Lung (tissue), 12 donors: ENCODE results near the gene CAMK1G. TPM values are rescaled to one million over a fixed set of nuclear protein-coding genes. Genes with fewer than 3 reads are reported as not detected.

Experiments used
- ATAC-seq: fragments of 200-7000 bp; cut with Tn5 transposase; one replicate; pipeline ENCODE4 v1.9.1; 2020; ENCODE audit warnings: moderate number of reproducible peaks; ENCODE audit not compliant: insufficient read depth, low FRiP score
- DNase-seq, 3 donors: peaks; one replicate each; pipeline ENCODE4 v3.0.0-alpha.2; 2013 to 2017
- H3K27ac ChIP-seq, 2 donors: one replicate each; pipeline ENCODE4 v1.5.1; 2013; ENCODE audit warnings: mild to moderate bottlenecking in 2 of 2, moderate library complexity in 2 of 2, control low read depth in 1 of 2, inconsistent platforms in 1 of 2, low read depth in 1 of 2, low read length in 1 of 2
- H3K27me3 ChIP-seq, 3 donors: one replicate each; pipeline ENCODE4 v1.5.1; 2013; ENCODE audit warnings: low read length in 2 of 3; ENCODE audit not compliant: control insufficient read depth in 3 of 3, insufficient read depth in 3 of 3
- H3K36me3 ChIP-seq, 4 donors: one replicate each; pipeline ENCODE4 v1.5.1; 2013; ENCODE audit warnings: low read length in 4 of 4, mild to moderate bottlenecking in 1 of 4, moderate library complexity in 1 of 4; ENCODE audit not compliant: control insufficient read depth in 4 of 4, insufficient read depth in 4 of 4
- H3K4me1 ChIP-seq, 5 donors: one replicate each; pipeline ENCODE4 v1.5.1; 2013; ENCODE audit warnings: low read length in 5 of 5, mild to moderate bottlenecking in 2 of 5, moderate library complexity in 1 of 5; ENCODE audit not compliant: control insufficient read depth in 5 of 5, insufficient read depth in 5 of 5
- H3K4me3 ChIP-seq: one replicate; pipeline ENCODE4 v1.5.1; 2013; ENCODE audit warnings: mild to moderate bottlenecking, control low read depth, moderate library complexity
- H3K9ac ChIP-seq, 2 donors: one replicate each; pipeline ENCODE4 v1.5.1; 2013; ENCODE audit warnings: low read length in 2 of 2, control low read depth in 1 of 2; ENCODE audit not compliant: insufficient read depth in 1 of 2
- H3K9me3 ChIP-seq, 4 donors: one replicate each; pipeline ENCODE4 v1.5.1; 2013; ENCODE audit warnings: low read length in 3 of 4, mild to moderate bottlenecking in 1 of 4, moderate library complexity in 1 of 4; ENCODE audit not compliant: control insufficient read depth in 4 of 4, insufficient read depth in 3 of 4
- WGBS, 2 donors: extraction: QIAGEN DNeasy Blood & Tissue Kit; methylation state at CpG; one replicate each; pipeline ENCODE4 v1.1.7; 2013; 5-methylcytosine and 5-hydroxymethylcytosine counted together
- polyA plus RNA-seq, 2 donors: library from polyadenylated mRNA; stranded (reverse); fragments of 200-250 nt; gene quantifications; one replicate each; pipeline ENCODE4 v1.2.1, GENCODE V29; 2013
- total RNA-seq, 2 donors: library from RNA; depleted of rRNA in 1 of 2; stranded (reverse); fragments of >200 nt in 1 of 2; gene quantifications; one replicate each; pipeline ENCODE4 v1.2.1, GENCODE V29; 2014 to 2021
- TF ChIP-seq, protein P1 (sequence below): IDR thresholded peaks from 2 replicates; pipeline ENCODE4 v1.5.1; 2012; ENCODE audit warnings: mild to moderate bottlenecking; ENCODE audit errors: control extremely low read depth, extremely low read depth
- donor health status: control.
- donor health status: control.
- donor health status: Bipolar disorder and iron deficiency.
- donor health status: healthy.
- donor health status: DM: yes; HTN: yes; CAD: no.

CAMK1G gene
- total and polyA plus RNA-seq, 4 donors, result 0.14 to 2.4 (median 0.80) TPM; not detected in 1

DNA sequence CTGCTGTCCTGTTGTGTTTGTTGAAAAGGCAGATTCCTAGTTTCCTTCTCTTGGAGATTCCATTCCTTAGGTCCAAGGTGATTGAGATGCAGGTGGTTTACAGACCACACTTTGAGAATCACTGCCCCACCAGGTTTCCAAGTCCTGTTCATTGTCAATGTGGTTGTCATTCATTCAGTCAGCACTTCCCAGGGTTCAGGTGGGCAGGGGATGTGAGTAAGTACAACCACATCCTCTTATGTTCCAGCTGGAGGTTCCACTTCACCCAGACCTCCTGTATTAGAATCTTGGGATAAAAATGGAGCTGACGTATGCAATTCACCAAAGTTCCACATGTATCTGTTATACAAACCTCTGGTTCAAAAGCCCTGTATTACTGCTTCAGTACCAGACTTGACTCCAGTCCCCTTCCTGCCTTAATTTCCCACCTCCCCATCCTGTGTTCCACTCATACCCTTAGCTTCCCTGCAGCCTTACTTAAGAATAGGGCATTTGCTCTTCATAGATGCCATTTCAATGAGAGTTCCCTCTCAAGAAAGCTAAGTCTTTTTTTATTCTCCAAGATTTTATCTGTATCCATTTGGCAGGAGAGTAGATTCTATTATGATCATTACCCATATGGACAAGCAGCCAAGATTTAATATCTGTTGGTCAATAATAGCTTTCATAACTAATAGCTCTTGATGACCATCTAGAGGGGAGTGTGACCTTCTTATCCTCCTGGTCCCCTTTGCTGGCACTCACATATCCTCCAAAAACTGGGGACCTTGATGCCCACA lies 46.0 kb upstream of the CAMK1G start:
- DNase-seq (no peak), ATAC-seq (no peak)
- Histone ChIP-seq H3K9ac (no peak overlapping the region), H3K4me3 (no peak overlapping the region), H3K27me3 (peaks cover 0 to 7% (median 3%) of the 10 kb centered on the region in 3 donors), H3K4me1 (no peaks in the 10 kb centered on the region), H3K9me3 (no peaks in the 10 kb centered on the region), H3K27ac (no peak overlapping the region), H3K36me3 (no peaks in the 10 kb centered on the region)
- TF ChIP-seq, protein P1, sequence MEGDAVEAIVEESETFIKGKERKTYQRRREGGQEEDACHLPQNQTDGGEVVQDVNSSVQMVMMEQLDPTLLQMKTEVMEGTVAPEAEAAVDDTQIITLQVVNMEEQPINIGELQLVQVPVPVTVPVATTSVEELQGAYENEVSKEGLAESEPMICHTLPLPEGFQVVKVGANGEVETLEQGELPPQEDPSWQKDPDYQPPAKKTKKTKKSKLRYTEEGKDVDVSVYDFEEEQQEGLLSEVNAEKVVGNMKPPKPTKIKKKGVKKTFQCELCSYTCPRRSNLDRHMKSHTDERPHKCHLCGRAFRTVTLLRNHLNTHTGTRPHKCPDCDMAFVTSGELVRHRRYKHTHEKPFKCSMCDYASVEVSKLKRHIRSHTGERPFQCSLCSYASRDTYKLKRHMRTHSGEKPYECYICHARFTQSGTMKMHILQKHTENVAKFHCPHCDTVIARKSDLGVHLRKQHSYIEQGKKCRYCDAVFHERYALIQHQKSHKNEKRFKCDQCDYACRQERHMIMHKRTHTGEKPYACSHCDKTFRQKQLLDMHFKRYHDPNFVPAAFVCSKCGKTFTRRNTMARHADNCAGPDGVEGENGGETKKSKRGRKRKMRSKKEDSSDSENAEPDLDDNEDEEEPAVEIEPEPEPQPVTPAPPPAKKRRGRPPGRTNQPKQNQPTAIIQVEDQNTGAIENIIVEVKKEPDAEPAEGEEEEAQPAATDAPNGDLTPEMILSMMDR, result no peak
- 83 to 95% methylated on average over 1 of the region's 1 CpG for WGBS, 2 donors

DNA sequence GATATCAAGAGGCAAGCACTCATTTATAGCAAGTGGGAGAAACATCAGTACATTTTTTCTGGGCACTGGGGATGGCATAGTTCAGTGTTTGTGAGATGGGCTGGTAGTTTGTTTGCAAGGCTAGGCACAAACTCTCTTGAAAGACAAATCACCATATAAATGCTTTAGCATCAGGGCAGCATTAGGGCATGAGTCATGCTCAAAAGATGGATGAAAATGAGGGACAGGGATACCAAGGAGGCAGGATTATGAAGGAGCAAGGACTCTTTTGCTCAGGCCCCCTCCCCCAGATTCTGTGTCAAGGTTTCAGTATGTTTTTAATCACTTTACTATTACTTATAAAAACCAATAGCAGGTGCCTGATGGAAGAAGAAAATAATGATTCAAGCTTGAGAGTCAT lies 43.9 kb upstream of the CAMK1G start:
- no peak overlapping the region for H3K4me3 ChIP-seq
- H3K4me1 ChIP-seq, result no peaks in the 10 kb centered on the region
- TF ChIP-seq, protein P1, result no peak
- H3K9ac ChIP-seq, result no peak overlapping the region
- ATAC-seq, result no peak
- H3K36me3 ChIP-seq, result no peaks in the 10 kb centered on the region
- peaks cover 0 to 4% (median 3%) of the 10 kb centered on the region in 3 donors for H3K27me3 ChIP-seq
- H3K27ac ChIP-seq, result no peak overlapping the region
- no peaks in the 10 kb centered on the region for H3K9me3 ChIP-seq
- no peak for DNase-seq

- H3K9me3 ChIP-seq, result no peaks in the 10 kb centered on the region
- H3K4me3 ChIP-seq, result no peak overlapping the region
- no peak overlapping the region for H3K27ac ChIP-seq
- H3K4me1 ChIP-seq, result peaks cover 0 to 18% (median 4%) of the 10 kb centered on the region in 5 donors
- H3K36me3 ChIP-seq, result no peaks in the 10 kb centered on the region
- TF ChIP-seq, protein P1, result no peak
- DNase-seq (no peak), ATAC-seq (no peak)
- peaks cover 0 to 2% (median 0%) of the 10 kb centered on the region in 3 donors for H3K27me3 ChIP-seq
- H3K9ac ChIP-seq, result no peak overlapping the region
Observed at GRCh38 chr1:209542585-209542984, 40.9 kb upstream of the CAMK1G start.
